Astrocyte (in vitro differentiated cells and primary cell): Measurements from ENCODE around the gene STRA6.

Source experiments
- EZH2 ChIP-seq: IDR thresholded peaks from 2 replicates; pipeline ENCODE4 v1.6.1; 2012; ENCODE audit warnings: mild to moderate bottlenecking, low read length, inconsistent platforms; ENCODE audit not compliant: insufficient read depth
- TF ChIP-seq, protein P1 (sequence below): IDR thresholded peaks from 2 replicates; pipeline ENCODE4 v1.5.1; 2011; ENCODE audit warnings: low read depth, mild to moderate bottlenecking, inconsistent platforms, low read length, moderate library complexity; ENCODE audit not compliant: insufficient read depth

DNA sequence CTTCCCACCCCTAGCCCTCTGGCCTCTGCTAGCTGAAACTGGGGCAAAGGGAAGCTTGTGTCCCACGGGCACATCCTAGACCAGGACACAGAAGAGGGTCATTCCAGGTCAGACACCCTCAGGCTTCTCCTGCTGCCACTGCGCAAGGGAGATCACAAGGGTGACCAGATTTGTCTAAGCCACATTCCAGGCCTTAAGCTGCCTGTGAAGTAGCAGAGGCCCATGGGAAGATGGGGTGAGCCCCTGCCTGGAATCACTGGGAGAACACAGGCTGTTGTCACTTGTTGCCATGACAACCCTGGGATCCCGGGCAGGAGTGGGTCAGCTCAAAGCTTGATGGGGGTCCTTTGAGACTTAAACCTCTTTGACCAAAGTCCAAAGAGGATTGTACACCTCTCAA lies 10.8 kb downstream of the STRA6 start:
- TF ChIP-seq, protein P1, sequence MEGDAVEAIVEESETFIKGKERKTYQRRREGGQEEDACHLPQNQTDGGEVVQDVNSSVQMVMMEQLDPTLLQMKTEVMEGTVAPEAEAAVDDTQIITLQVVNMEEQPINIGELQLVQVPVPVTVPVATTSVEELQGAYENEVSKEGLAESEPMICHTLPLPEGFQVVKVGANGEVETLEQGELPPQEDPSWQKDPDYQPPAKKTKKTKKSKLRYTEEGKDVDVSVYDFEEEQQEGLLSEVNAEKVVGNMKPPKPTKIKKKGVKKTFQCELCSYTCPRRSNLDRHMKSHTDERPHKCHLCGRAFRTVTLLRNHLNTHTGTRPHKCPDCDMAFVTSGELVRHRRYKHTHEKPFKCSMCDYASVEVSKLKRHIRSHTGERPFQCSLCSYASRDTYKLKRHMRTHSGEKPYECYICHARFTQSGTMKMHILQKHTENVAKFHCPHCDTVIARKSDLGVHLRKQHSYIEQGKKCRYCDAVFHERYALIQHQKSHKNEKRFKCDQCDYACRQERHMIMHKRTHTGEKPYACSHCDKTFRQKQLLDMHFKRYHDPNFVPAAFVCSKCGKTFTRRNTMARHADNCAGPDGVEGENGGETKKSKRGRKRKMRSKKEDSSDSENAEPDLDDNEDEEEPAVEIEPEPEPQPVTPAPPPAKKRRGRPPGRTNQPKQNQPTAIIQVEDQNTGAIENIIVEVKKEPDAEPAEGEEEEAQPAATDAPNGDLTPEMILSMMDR = no peak
- no peak for TF ChIP-seq EZH2
